ENCODE results near the gene ANKRD2.
"Not testable (repeated sequence)": the region's sequence is repeated elsewhere in the genome, so short reads cannot be mapped to it uniquely, and the experiment has no call there.

Gene ANKRD2

GRCh38 chr10:97574374-97575126 lies 2.0 kb downstream of the ANKRD2 start:
- peak; percentile 68 for DNase-seq

- DNase-seq = no peak
Observed at GRCh38 chr10:97575127-97575668, 2.6 kb downstream of the ANKRD2 start.

GRCh38 chr10:97576487-97576886 lies 3.9 kb downstream of the ANKRD2 start:
- DNase-seq = not testable (repeated sequence)

GRCh38 chr10:97577701-97578100 lies 5.1 kb downstream of the ANKRD2 start:
- no peak for DNase-seq

GRCh38 chr10:97578171-97578844 lies 5.7 kb downstream of the ANKRD2 start:
- no peak for DNase-seq

- no peak for DNase-seq
Observed at GRCh38 chr10:97580421-97581367, 8.1 kb downstream of the ANKRD2 start.

GRCh38 chr10:97582169-97582568 lies 9.6 kb downstream of the ANKRD2 start:
- no peak for DNase-seq

GRCh38 chr10:97583476-97583875 lies 10.9 kb downstream of the ANKRD2 start:
- DNase-seq = no peak

- DNase-seq = no peak
Observed at GRCh38 chr10:97584060-97584797, 11.7 kb downstream of the ANKRD2 start, which contains the start of gene HOGA1. Gene HOGA1, plus strand, starts transcription at chr10:97584389. Its CDS starts 315 bp downstream, at chr10:97584704.

- DNase-seq = no peak
Observed at GRCh38 chr10:97584798-97585438, 12.3 kb downstream of the ANKRD2 start.

GRCh38 chr10:97585439-97585811 lies 12.8 kb downstream of the ANKRD2 start:
- DNase-seq = no peak

- no peak for DNase-seq
Observed at GRCh38 chr10:97587183-97587582, 14.6 kb downstream of the ANKRD2 start.

- no peak for DNase-seq
Observed at GRCh38 chr10:97589479-97589878, 16.9 kb downstream of the ANKRD2 start, which contains the start of gene C10orf62. Gene C10orf62, plus strand, starts transcription at chr10:97589721. Its CDS starts 177 bp downstream, at chr10:97589898.

- DNase-seq = no peak
Observed at GRCh38 chr10:97590082-97590747, 17.6 kb downstream of the ANKRD2 start.

GRCh38 chr10:97590748-97591495 lies 18.3 kb downstream of the ANKRD2 start:
- no peak for DNase-seq

- no peak for DNase-seq
Observed at GRCh38 chr10:97593421-97593820, 20.8 kb downstream of the ANKRD2 start.

- no peak for DNase-seq
Observed at GRCh38 chr10:97596101-97597082, 23.8 kb downstream of the ANKRD2 start.

- no peak for DNase-seq
Observed at GRCh38 chr10:97597778-97598177, 25.2 kb downstream of the ANKRD2 start.

All from COR-L47 (cell line).